NAMALWA (cell line): ENCODE measurements around the gene S100A3.

Source experiments
- DNase-seq: peaks from one replicate; pipeline ENCODE4 v3.0.0-alpha.2; 2015; ENCODE audit warnings: low spot score

S100A3 gene

DNA sequence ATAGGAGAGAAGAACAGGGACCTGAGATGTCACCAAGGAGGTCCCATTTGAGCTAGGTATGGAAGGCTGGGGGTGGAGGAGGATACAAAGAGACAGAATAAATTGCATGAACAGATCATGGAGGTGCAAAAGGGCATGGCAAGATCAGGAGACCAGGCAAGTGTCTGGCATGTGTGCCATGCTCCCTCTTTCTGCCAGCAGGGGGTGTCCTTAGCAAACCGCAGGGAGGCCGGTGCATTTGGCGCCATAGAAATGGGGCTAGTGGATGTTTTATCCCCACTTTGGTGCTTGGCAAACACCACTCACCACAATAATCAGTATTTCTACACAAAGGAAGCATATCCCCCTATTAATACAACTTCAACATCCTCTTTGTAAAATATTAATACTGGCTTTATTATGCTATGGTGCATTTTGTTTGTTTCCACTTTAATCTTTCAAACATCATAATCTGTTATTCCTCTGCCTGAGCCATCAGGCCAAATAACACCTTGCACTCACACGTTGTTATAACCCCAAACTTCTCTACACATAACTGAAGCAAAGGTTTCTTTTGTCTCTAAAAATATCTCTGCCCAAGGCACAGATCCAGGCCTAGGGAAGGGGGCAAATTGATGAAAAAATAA is 39.2 kb downstream of the S100A3 start:
- DNase-seq: peak; percentile 82

- DNase-seq: no peak
Measured at GRCh38 chr1:153509036-153509435, 40.0 kb downstream of the S100A3 start.

DNA sequence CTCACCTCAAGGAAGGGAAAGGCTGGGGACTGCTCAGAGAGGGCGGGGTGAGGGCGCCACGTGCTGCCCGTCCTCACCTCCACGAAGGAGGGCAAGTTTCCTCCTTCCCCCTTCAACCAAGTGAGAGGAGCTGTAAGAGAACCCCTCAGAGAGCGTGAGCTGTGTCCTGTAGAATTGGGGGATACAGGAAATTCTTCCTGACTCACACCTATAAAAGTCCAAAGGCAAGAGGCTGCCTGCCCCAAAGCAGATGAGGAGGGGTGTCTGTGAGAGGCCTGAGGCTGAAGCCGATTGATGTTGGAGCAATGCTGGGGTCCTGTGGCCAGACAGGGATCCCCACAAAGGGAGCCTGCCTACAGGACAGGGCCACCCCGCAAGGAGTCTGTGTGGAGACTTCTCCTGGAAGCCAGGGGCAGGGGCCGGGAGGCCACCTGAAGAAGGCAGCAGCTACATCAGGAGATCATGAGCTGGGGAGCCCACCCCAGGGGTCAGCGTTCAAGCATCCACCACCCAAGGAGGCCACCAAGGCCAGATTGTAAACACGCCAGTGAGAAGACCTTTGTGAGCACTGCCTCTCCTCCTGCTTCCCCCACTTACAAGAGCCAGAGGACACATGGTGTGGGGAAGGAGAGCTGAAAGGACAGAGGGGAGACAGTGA is 41.0 kb downstream of the S100A3 start:
- no peak for DNase-seq

GRCh38 chr1:153506831-153507413 is 42.1 kb downstream of the S100A3 start:
- DNase-seq: no peak

GRCh38 chr1:153506386-153506785 is 42.7 kb downstream of the S100A3 start:
- no peak for DNase-seq

DNA sequence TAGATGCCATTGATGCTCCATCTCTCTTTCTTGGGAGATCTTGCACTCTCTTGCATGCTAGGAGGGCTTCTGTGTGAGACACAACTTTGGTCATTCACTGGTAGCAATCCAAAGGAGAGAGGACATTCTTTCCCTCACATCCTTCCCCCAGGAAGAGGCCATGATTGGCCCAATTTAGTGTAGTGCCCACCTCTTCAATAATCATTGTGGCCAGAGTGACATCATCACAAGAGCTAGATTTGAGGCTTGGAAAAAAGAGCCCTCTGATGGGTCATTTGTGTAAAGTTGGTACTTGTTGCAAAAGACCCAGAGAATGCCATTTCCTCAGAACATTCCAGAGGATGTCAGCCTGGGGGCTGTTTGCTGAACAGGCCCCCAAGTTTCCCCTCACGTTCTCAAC is 43.5 kb downstream of the S100A3 start:
- DNase-seq: no peak

GRCh38 chr1:153503766-153504165 is 45.3 kb downstream of the S100A3 start:
- DNase-seq: no peak

- DNase-seq: no peak
Measured at GRCh38 chr1:153498746-153499145, 50.3 kb downstream of the S100A3 start.
